ENCODE measurements around the gene ZFPM1.

The ZFPM1 gene

DNA sequence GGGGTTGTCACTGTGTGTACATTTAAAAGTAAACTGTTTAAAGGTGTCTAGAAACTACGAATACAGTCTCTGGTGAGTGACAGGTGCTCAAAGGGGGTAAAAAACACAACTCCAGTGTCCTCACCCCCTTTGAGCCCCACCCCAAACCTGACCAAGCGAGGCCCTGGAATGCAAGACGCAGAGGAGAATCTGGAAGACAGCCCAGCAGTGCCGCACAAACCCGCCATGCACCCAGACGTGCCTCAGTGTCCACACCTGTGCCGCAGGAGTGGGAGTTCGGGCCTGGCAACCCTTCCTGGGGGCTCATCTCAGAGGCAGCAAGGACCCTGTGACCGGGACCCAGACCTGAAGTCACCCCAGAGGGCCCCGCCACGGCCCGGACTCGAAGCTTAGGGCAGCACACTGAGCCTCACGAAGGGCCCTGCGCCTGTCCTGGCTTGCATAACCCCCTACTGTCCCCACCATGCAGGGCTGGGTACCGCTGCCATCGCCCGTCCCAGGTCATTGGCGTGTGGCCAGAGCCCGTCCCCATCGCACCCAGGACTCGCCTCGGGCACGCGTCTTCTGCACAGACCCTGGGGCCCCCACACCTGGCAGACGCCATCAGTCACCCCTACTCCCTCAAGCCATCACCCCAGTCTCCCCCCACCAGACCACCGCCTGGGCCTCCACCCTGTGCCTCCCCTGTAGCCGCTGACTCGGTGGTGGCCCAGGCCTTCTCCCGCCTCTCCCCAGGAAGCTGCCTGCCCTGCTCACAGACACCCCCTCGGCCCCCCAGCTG, 84.1 kb downstream of the ZFPM1 start:
- no peaks in the 10 kb centered on the region for H3K36me3 ChIP-seq (ENCODE audit: low read length)
- H3K27ac ChIP-seq (ENCODE audit: low read depth, low read length), result no peak overlapping the region
- H3F3A ChIP-seq (ENCODE audit: insufficient read depth), result no peaks in the 10 kb centered on the region
- H3K4me3 ChIP-seq (ENCODE audit: insufficient read depth, low read length, poor library complexity, severe bottlenecking), result no peak overlapping the region
- no peaks in the 10 kb centered on the region for H3K79me2 ChIP-seq (ENCODE audit: insufficient read depth, low read length)
- H3K4me2 ChIP-seq (ENCODE audit: low read depth, low read length, poor library complexity, severe bottlenecking), result no peak overlapping the region
- TF ChIP-seq, protein P1, sequence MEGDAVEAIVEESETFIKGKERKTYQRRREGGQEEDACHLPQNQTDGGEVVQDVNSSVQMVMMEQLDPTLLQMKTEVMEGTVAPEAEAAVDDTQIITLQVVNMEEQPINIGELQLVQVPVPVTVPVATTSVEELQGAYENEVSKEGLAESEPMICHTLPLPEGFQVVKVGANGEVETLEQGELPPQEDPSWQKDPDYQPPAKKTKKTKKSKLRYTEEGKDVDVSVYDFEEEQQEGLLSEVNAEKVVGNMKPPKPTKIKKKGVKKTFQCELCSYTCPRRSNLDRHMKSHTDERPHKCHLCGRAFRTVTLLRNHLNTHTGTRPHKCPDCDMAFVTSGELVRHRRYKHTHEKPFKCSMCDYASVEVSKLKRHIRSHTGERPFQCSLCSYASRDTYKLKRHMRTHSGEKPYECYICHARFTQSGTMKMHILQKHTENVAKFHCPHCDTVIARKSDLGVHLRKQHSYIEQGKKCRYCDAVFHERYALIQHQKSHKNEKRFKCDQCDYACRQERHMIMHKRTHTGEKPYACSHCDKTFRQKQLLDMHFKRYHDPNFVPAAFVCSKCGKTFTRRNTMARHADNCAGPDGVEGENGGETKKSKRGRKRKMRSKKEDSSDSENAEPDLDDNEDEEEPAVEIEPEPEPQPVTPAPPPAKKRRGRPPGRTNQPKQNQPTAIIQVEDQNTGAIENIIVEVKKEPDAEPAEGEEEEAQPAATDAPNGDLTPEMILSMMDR (IDR thresholded peaks at IDR 0.05; ENCODE audit: insufficient read depth, low read length, poor library complexity, severe bottlenecking), result no peak
- no peak for TF ChIP-seq EZH2phosphoT487 (conservative IDR thresholded peaks at IDR 0.05; ENCODE audit: low read length)
- H3K9me3 ChIP-seq (ENCODE audit: insufficient read depth, low read length), result no peaks in the 10 kb centered on the region
- no peak overlapping the region for H3K9ac ChIP-seq (ENCODE audit: low read length)
- no peaks in the 10 kb centered on the region for H3K9me2 ChIP-seq (replicated peaks; ENCODE audit: insufficient read depth, low read length)
- H2AFZ ChIP-seq (ENCODE audit: low read depth, low read length, severe bottlenecking), result no peak overlapping the region
- H3K27me3 ChIP-seq (ENCODE audit: low read length), result no peaks in the 10 kb centered on the region
- no peaks in the 10 kb centered on the region for H4K20me1 ChIP-seq (ENCODE audit: low read depth, low read length)

DNA sequence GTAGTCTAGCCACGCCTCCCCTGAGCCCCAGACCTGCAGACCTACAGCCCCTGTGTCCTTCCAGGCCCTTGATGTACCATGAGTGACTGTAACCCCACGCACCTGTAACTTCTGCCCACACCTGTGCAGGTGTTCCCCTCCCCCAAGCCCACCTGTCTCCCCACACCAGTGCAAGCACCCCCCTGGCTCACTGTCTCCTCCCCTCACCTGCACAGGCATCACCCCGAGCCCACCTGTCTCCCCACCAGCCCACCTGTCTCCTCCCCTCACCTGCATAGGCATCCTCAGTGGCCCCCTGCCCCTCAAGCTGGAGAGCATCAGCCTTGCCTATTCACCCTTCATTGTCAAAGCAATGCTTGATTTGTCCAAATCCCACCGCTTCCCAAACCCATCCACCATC, 84.8 kb downstream of the ZFPM1 start:
- Histone ChIP-seq H3K79me2 (ENCODE audit: insufficient read depth, low read length) (no peaks in the 10 kb centered on the region), H2AFZ (ENCODE audit: low read depth, low read length, severe bottlenecking) (no peak overlapping the region), H3K9me2 (replicated peaks; ENCODE audit: insufficient read depth, low read length) (no peaks in the 10 kb centered on the region), H3F3A (ENCODE audit: insufficient read depth) (no peaks in the 10 kb centered on the region), H3K9me3 (ENCODE audit: insufficient read depth, low read length) (peaks cover 2% of the 10 kb centered on the region; the same call in 1 of the 2 replicates), H3K27me3 (ENCODE audit: low read length) (no peaks in the 10 kb centered on the region), H3K4me2 (ENCODE audit: low read depth, low read length, poor library complexity, severe bottlenecking) (no peak overlapping the region), H3K36me3 (ENCODE audit: low read length) (no peaks in the 10 kb centered on the region), H3K9ac (ENCODE audit: low read length) (no peak overlapping the region), H4K20me1 (ENCODE audit: low read depth, low read length) (no peaks in the 10 kb centered on the region), H3K4me3 (ENCODE audit: insufficient read depth, low read length, poor library complexity, severe bottlenecking) (no peak overlapping the region), H3K27ac (ENCODE audit: low read depth, low read length) (no peak overlapping the region)
- no peak for TF ChIP-seq EZH2phosphoT487 (conservative IDR thresholded peaks at IDR 0.05; ENCODE audit: low read length)
- TF ChIP-seq, protein P1 (IDR thresholded peaks at IDR 0.05; ENCODE audit: insufficient read depth, low read length, poor library complexity, severe bottlenecking), result no peak

DNA sequence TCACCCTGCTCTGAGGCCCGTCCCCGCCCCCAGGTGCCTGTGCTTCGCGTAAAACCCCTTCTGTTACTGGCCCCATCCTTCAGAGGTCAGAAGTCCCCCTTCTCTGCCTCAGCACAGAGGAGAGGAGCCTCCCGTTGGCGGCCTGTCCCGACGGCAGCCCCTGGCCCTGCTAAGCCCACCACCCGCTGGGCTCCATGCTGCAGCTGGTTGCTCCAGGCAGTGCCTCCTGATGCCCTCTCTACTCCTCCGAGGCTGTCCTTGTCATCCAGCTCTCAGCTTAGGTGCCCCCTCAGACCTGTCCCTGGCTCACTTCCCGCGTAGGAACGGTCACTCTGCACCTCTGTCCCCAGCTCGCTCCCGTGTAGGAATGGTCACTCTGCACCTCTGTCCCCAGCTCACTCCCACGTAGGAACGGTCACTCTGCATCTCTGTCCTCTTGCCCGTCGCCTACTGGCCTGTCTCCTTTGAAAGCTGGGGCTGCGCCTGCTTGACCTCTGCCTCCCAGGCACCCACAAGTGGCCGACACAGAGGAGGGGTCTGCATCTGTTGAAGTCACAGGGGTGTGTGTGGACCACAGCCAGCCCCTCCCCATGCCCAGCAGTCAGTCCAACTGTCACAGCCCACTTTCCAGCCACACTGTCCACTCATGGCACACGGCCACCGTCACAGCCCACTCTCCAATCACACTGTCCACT, 85.4 kb downstream of the ZFPM1 start:
- Histone ChIP-seq H3K4me2 (ENCODE audit: low read depth, low read length, poor library complexity, severe bottlenecking) (no peak overlapping the region), H4K20me1 (ENCODE audit: low read depth, low read length) (no peaks in the 10 kb centered on the region), H3K9me3 (ENCODE audit: insufficient read depth, low read length) (peaks cover 8% of the 10 kb centered on the region; the same call in 1 of the 2 replicates), H3K27ac (ENCODE audit: low read depth, low read length) (no peak overlapping the region), H3K9me2 (replicated peaks; ENCODE audit: insufficient read depth, low read length) (no peaks in the 10 kb centered on the region), H3K27me3 (ENCODE audit: low read length) (no peaks in the 10 kb centered on the region), H3F3A (ENCODE audit: insufficient read depth) (no peaks in the 10 kb centered on the region), H3K9ac (ENCODE audit: low read length) (no peak overlapping the region), H3K36me3 (ENCODE audit: low read length) (no peaks in the 10 kb centered on the region), H3K79me2 (ENCODE audit: insufficient read depth, low read length) (no peaks in the 10 kb centered on the region), H2AFZ (ENCODE audit: low read depth, low read length, severe bottlenecking) (no peak overlapping the region), H3K4me3 (ENCODE audit: insufficient read depth, low read length, poor library complexity, severe bottlenecking) (no peak overlapping the region)
- TF ChIP-seq, protein P1 (IDR thresholded peaks at IDR 0.05; ENCODE audit: insufficient read depth, low read length, poor library complexity, severe bottlenecking), result no peak
- no peak for TF ChIP-seq EZH2phosphoT487 (conservative IDR thresholded peaks at IDR 0.05; ENCODE audit: low read length)

All from SU-DHL-6 (cell line).